ENCODE results near the gene PPARA.

DNA sequence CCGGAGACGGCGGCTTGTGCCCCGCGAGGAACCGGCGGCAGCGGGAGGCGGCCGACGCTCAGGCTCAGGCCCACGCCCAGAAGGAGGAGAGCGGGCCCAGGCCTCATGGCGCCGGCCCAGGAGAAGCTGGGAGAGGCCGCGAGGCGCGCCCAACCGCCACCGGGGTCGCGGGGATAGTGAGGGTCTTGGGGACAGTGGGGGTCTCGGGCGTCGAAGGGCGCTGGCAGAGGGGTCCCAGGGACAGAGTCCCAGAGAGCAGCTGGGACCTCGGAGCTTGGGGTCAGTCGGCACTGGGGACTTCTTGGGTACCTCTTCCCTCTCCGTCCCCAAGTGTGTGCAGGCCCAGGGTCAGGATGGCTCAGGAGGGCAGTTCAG lies 112.9 kb downstream of the PPARA start, which contains the start of gene PKDREJ:
- TF ChIP-seq, protein P1, sequence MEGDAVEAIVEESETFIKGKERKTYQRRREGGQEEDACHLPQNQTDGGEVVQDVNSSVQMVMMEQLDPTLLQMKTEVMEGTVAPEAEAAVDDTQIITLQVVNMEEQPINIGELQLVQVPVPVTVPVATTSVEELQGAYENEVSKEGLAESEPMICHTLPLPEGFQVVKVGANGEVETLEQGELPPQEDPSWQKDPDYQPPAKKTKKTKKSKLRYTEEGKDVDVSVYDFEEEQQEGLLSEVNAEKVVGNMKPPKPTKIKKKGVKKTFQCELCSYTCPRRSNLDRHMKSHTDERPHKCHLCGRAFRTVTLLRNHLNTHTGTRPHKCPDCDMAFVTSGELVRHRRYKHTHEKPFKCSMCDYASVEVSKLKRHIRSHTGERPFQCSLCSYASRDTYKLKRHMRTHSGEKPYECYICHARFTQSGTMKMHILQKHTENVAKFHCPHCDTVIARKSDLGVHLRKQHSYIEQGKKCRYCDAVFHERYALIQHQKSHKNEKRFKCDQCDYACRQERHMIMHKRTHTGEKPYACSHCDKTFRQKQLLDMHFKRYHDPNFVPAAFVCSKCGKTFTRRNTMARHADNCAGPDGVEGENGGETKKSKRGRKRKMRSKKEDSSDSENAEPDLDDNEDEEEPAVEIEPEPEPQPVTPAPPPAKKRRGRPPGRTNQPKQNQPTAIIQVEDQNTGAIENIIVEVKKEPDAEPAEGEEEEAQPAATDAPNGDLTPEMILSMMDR (IDR thresholded peaks at IDR 0.05): no peak
- no peak for TF ChIP-seq ZFX (IDR thresholded peaks at IDR 0.05; ENCODE audit: borderline replicate concordance)
